Left cardiac atrium (tissue), 4 donors: ENCODE measurements around the gene ENOX1. TPM values are rescaled to one million over a fixed set of nuclear protein-coding genes. Genes with fewer than 3 reads are reported as not detected.

Experiments used
- ATAC-seq, 2 donors: fragments of 200-7000 bp; cut with Tn5 transposase; one replicate each; pipeline ENCODE4 v1.9.1; 2020; ENCODE audit warnings: mild to moderate bottlenecking in 2 of 2, moderate library complexity in 2 of 2
- DNase-seq: peaks from one replicate; pipeline ENCODE4 v3.0.0-alpha.2; 2020
- intact Hi-C, 2 donors: fragments of 100-400 bp; cut with DNase I; formaldehyde crosslinking; loops; one replicate each; pipeline versions ENCODE4 v1.14.1 to v1.15.1; 2022 to 2023
- total RNA-seq, 2 donors: library from RNA; stranded (reverse); fragmentation: NEBNext Ultra II Directional; extraction: Animal tissue kit (Norgen Biotek cat#: 25700); gene quantifications; one replicate each; pipeline ENCODE4 v1.2.1, GENCODE V29; 2021
- donor health status: DM: no; HTN: yes; CAD: no.
- donor health status: DM: no; HTN: yes; CAD: no; lungs with severe emphysema.
- donor health status: DM: yes; HTN: yes; CAD: no.
- donor health status: Dilated cardiomyopathy.

ENOX1 gene
- total RNA-seq, 2 donors from 2014 or later: 1.7 to 2.0 TPM

GRCh38 chr13:43388282-43389034, 398.3 kb downstream of the ENOX1 start:
- DNase-seq (no peak), ATAC-seq (no peak)
- intact Hi-C loops: no loop called here

DNA sequence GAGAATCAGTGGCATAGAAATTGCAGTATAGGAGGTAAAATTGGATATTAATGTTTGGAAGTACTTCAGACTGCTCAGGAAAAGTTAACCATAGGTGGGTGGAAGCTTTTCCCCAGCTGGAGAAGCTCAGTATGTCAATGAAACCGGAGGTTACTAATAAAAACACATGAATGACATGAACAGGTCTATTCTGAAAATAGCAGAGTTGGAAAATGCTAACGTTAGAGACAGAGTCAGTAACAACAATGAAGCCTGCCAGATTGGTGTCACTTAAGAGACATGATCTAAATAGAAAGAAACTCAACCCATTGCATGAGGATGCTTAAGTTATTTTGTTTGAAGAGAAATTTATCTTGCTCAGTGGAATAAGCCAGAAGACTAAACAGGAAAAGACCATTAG, 398.9 kb downstream of the ENOX1 start:
- DNase-seq (no peak), ATAC-seq (no peak)
- intact Hi-C loops: no loop called here

DNA sequence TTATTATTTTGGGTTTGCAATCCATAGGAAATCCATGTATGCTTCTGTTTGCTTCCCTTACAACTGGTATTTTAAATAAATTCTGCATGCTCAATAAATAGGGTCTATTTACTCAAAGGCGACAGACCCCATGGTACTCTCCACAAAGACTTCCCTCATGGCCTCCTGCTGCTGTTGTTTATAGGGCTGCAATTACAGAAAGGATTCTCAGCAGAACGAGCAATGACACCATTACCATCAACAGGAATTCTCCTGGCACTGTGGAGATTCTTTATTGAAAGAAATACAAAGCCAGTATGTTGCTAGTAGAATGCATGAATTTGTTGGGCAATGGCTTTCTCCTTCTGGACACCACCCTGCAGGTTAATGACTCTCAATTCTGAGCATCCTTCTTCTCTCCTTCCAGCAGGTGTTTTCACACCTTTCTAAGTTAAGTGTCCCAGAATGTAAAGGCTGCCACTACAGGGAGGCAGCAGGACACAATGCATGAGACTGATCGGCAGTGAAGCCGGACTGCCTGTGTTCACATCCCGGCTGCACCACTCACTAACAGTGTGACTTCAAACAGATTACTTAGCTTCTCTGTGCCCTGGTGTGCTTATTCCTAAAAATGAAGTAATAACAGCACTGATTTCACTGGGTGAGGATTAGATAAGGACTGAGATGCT, 403.1 kb downstream of the ENOX1 start:
- ATAC-seq (no peak), DNase-seq (no peak)
- intact Hi-C loops: no loop called here

DNA sequence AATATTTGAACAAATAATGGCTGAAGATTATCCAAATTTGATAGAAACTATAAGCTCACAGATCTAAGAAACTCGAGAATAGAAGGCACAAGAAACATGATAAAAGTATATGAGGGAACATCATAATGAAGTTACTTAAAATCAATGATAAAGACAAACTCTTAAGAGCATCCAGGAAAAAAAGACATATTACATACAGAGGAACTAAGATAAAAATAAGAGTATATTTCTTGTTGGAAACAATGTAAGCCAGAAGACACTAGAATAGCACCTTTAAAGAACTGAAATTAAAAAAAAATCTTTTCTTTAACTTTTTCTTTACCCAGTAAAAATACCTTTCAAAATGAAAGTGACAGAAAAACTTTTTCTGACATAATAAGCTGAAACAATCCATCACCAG, 407.0 kb downstream of the ENOX1 start:
- no peak for ATAC-seq
- intact Hi-C loops: no loop called here
- no peak for DNase-seq

- DNase-seq (no peak), ATAC-seq (peak in 1 of 2 donors; percentile 86)
- intact Hi-C loops: no loop called here
These were observed 408.8 kb downstream of the ENOX1 start for GRCh38 chr13:43377973-43378372.

DNA sequence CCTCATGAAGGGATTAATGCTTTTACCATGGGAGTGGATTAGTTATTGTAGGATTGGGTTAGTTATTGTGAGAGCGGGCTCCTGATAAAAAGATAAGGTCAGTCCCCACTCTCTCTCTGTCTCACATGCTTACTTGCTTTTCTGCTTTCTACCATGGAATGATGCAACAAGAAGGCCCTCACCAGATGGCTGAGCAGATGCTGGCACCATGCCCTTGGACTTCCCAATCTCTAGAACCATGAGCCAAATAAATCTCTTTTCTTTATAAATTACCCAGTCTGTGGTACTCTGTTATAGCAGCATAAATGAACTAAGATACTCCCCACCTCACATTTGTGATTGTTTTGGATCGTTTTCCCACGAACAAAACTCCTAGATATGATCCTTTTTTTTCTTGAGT, 409.6 kb downstream of the ENOX1 start:
- intact Hi-C loops: no loop called here
- ATAC-seq: peak; percentile 8 to 36
- DNase-seq: peak; percentile 72

- no peak for ATAC-seq
- DNase-seq: no peak
- intact Hi-C loops: no loop called here
These were observed 410.2 kb downstream of the ENOX1 start for GRCh38 chr13:43376596-43376995.

- intact Hi-C loops: no loop called here
- ATAC-seq (no peak), DNase-seq (no peak)
These were observed 410.8 kb downstream of the ENOX1 start for GRCh38 chr13:43375797-43376465.

DNA sequence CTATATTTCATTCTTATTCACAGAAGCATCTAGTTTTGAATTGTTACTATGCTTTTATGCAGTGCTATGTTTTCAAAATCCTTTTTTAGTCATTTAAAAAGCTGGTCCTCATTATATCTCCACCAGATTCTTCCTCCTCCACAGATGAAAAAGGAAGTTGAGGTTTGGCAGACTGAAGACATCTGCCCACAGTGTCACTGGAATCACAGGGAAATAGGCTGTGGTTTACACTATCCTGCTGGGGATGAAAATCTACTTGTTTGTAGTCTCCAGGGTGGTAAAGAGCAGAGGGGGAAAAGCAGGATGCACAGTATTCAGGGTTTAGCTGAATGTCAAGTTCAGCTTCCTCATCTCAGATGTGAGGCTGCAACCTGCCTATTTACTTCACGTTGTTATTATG, 412.2 kb downstream of the ENOX1 start:
- ATAC-seq: peak in 1 of 2 donors; percentile 50
- intact Hi-C loops: no loop called here
- DNase-seq: no peak

- no peak for ATAC-seq
- intact Hi-C loops: no loop called here
- DNase-seq: no peak
These were observed 413.4 kb downstream of the ENOX1 start for GRCh38 chr13:43373400-43373799.

GRCh38 chr13:43370842-43371241, 415.9 kb downstream of the ENOX1 start:
- ATAC-seq (no peak), DNase-seq (no peak)
- intact Hi-C loops: no loop called here

- ATAC-seq: no peak
- intact Hi-C loops: no loop called here
- DNase-seq: no peak
These were observed 417.5 kb downstream of the ENOX1 start for GRCh38 chr13:43369319-43369718.

GRCh38 chr13:43368003-43368402, 418.8 kb downstream of the ENOX1 start:
- intact Hi-C loops: no loop called here
- no peak for DNase-seq
- no peak for ATAC-seq

DNA sequence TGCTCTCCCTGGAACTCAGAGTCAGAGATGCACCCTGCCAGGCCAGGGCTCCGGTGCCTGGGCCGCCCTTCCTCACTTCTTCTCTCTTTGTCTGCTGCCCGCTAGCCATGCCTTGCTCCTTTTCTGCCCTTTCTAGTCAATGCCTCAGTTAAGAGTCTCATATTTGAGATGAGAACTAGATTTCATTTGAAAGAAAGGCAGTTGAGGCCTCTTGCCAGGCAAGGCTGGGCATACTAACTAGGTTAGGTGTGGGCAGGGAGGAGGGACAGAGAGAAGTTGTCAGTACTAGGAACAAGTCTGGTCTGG, 421.8 kb downstream of the ENOX1 start:
- DNase-seq (no peak), ATAC-seq (no peak)
- intact Hi-C loops: no loop called here

DNA sequence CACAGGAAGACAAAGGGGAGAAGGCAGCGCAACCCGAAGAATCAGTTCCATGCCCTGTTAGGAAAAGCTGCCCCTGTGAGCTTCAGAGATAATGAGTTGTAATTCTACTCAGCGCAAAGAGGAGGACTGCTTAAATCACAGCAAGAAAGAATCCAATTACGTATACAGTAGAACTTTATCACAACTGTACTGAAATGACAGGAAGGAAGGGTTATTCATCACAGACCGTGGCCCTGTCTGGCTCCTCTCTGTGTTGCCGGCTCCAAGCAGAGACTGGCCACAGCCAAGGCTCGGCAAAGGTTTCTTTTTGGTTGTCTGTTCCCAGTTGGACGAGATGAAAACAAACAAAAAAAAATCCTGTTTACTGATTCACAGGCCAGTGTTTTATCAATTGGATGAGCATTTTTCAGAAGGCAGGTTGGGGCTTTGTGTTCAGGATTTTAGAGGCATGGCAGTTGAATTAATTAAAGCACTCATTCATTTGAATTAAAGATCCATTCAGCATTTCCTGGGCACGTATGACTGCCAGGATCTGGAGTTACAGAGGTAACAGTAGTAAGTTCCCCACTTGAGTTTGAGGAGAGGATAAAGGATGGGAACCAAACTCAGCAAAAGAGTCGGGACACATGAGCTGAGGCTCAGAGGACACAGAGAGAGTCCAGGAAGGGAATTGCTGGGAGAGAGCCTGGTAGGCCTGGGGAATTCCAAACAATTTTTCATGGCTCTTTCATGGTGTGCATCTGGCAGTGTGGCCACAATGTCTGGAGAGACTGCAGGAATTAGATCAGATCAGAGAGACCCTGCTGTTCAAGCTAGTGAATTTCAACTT, 422.3 kb downstream of the ENOX1 start:
- DNase-seq: peak; percentile 39
- peak; percentile 51 to 91 for ATAC-seq
- intact Hi-C loops: no loop called here

GRCh38 chr13:43363156-43363953, 423.4 kb downstream of the ENOX1 start:
- intact Hi-C loops: no loop called here
- DNase-seq: no peak
- peak in 1 of 2 donors; percentile 55 for ATAC-seq

DNA sequence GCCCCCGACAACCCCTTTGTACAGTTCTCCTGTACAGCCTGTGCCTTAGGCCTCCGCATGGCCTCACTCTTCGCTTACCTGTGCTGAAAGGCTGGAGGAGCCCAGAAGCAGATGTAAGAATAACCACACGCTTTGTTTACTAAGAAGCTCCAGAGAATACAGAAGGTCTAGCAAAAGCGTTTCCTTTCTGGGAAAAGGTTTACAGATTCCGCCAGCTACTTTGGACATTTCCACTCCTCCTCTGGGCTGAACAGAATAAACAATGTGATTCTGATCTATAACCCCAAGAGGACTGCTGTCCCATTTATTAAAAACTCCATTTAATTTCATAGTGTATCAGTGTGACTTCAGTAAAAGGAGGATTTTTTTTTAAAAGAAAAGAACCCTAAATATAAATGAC, 424.2 kb downstream of the ENOX1 start:
- DNase-seq: no peak
- intact Hi-C loops: no loop called here
- ATAC-seq: no peak

DNA sequence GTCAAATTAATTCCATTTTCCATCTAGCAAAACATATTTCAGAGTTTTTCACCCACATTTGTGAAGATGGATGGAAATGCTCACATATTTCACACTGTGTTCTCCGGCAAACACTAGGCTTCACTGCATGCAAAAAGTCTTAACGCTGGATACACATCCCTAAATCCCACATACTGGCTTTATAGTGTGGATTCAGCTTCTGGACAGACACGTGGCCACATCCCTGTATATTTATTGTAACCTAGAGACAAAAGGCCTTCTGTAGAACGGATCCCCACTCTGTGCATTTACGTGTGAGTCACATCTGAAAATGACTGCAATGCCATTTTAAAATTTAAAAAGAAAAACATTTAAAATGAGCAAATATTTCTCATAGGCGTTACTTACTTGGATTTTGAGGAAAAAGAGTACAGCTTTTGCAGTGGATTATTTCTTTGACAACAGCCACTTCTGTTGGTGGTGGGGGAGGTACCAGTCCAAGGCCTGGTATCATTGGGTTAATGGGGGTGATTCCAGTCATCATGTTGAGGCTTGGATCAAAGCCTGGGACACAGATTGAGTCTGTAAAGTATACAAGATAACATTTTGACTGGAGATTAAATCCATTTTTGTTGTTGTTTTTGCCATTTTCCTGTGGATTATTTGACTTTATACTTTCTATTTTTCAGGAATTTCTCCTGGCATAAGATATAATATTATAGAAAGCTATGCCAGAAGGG, 425.7 kb downstream of the ENOX1 start:
- intact Hi-C loops: no loop called here
- no peak for ATAC-seq
- no peak for DNase-seq
